K562 (cell line): ENCODE data around the gene DCAF5. TPM values are rescaled to one million over a fixed set of nuclear protein-coding genes. Genes with fewer than 3 reads are reported as not detected.

Experiments used
- CC2D1A ChIP-seq: fragments of 450-650 bp; IDR thresholded peaks from 2 replicates; pipeline ENCODE4 v1.6.1; 2017; ENCODE audit warnings: mild to moderate bottlenecking
- GABPB2 ChIP-seq: fragments of 250-450 bp; sonication (Bioruptor Pico); conservative IDR thresholded peaks from 2 replicates; pipeline ENCODE4 v1.5.1; 2021; ENCODE audit warnings: mild to moderate bottlenecking
- GATA2 ChIP-seq: sonication (generic); formaldehyde crosslinking; IDR thresholded peaks from 2 replicates; pipeline ENCODE4 v1.4.0; 2020; ENCODE audit warnings: mild to moderate bottlenecking, missing genetic modification reagents
- GATAD2B ChIP-seq: fragments of 450-650 bp; IDR thresholded peaks from 2 replicates; pipeline ENCODE4 v1.6.1; 2017; ENCODE audit warnings: mild to moderate bottlenecking, borderline replicate concordance
- HNRNPK ChIP-seq: fragments of 200-400 bp; formaldehyde crosslinking; IDR thresholded peaks from one replicate; pipeline ENCODE4 v1.6.1; 2018; ENCODE audit warnings: mild to moderate bottlenecking, low read depth, low read length; ENCODE audit not compliant: poor library complexity, severe bottlenecking
- MXI1 ChIP-seq: IDR thresholded peaks from 2 replicates; pipeline ENCODE4 v1.6.1; 2011; ENCODE audit warnings: low read depth, mild to moderate bottlenecking, improper control_type of control experiment, low read length
- PCBP2 ChIP-seq: fragments of 200-400 bp; formaldehyde crosslinking; IDR thresholded peaks from 2 replicates; pipeline ENCODE4 v1.6.1; 2018; ENCODE audit warnings: low read length, low read depth, mild to moderate bottlenecking, moderate library complexity; ENCODE audit not compliant: poor library complexity, severe bottlenecking
- SIN3A ChIP-seq, 2 experiments: fragments of 150-350 bp in 1 of 2; IDR thresholded peaks; 2 replicates each; pipeline ENCODE4 v1.6.1; 2011 to 2016; ENCODE audit warnings: borderline replicate concordance in 2 of 2, low read depth in 2 of 2, low read length in 2 of 2, mild to moderate bottlenecking in 2 of 2, moderate library complexity in 2 of 2; ENCODE audit not compliant: control insufficient read depth in 1 of 2
- SMAD3 ChIP-seq: fragments of 450-650 bp; formaldehyde crosslinking; conservative IDR thresholded peaks from 2 replicates; pipeline ENCODE4 v1.4.0; 2020; ENCODE audit warnings: mild to moderate bottlenecking
- ZNF12 ChIP-seq: sonication (generic); formaldehyde crosslinking; IDR thresholded peaks from 2 replicates; pipeline ENCODE4 v1.4.0; 2020; ENCODE audit warnings: mild to moderate bottlenecking, missing genetic modification reagents
- polyA plus RNA-seq, 8 experiments: library from polyadenylated mRNA; depleted of rRNA in 4 of 8; stranded (reverse) in 5 of 8; unstranded in 3 of 8; fragments of >200 nt; fragmentation: Nextera tagmentation in 2 of 8; fragmentation: Illumina TruSeq in 1 of 8; extraction: Ambion mirVana in 2 of 8; extraction: Trizol in 1 of 8; gene quantifications; 2 replicates each; pipeline versions ENCODE4 v1.2.1 to v1.2.3, GENCODE V29; 2011 to 2014; ENCODE audit warnings: inconsistent platforms in 1 of 8, missing spikeins in 1 of 8
- total RNA-seq, 7 experiments: library from RNA; depleted of rRNA in 6 of 7; stranded (reverse); fragments of >200 nt in 6 of 7; fragmentation: Illumina TruSeq in 2 of 7; extraction: Trizol in 2 of 7; gene quantifications; 2 replicates each; pipeline versions ENCODE4 v1.2.1 to v1.2.3, GENCODE V29; 2011 to 2021; ENCODE audit warnings: low replicate concordance in 1 of 7
- TF ChIP-seq, protein P1 (sequence below): sonication (generic); formaldehyde crosslinking; IDR thresholded peaks from 2 replicates; pipeline ENCODE4 v1.8.0; 2022; ENCODE audit warnings: missing genetic modification reagents, mild to moderate bottlenecking, borderline replicate concordance
- TF ChIP-seq, protein P2 (sequence below): fragments of 250-450 bp; sonication (Bioruptor Pico); IDR thresholded peaks from 2 replicates; pipeline ENCODE4 v1.5.0; 2021
- TF ChIP-seq, protein P3 (sequence below): fragments of 450-650 bp; IDR thresholded peaks from one replicate; pipeline ENCODE4 v1.6.1; 2018; ENCODE audit warnings: mild to moderate bottlenecking, moderate library complexity; ENCODE audit not compliant: partially characterized antibody
- TF ChIP-seq, protein P4 (sequence below), 2 experiments: fragments of 450-650 bp in 1 of 2; sonication (generic) in 1 of 2; formaldehyde crosslinking in 1 of 2; IDR thresholded peaks; 2 replicates each; pipeline versions ENCODE4 v1.7.1 to v1.9.0; 2016 to 2022; ENCODE audit warnings: inconsistent platforms in 1 of 2, mild to moderate bottlenecking in 1 of 2, missing genetic modification reagents in 1 of 2

Gene DCAF5
- total and polyA plus RNA-seq, 9 of the 15 experiments (the other 6 are each of a cell fraction or from before 2014, with no cell fraction given), result 5.6 to 24.1 (median 12.7) TPM

DNA sequence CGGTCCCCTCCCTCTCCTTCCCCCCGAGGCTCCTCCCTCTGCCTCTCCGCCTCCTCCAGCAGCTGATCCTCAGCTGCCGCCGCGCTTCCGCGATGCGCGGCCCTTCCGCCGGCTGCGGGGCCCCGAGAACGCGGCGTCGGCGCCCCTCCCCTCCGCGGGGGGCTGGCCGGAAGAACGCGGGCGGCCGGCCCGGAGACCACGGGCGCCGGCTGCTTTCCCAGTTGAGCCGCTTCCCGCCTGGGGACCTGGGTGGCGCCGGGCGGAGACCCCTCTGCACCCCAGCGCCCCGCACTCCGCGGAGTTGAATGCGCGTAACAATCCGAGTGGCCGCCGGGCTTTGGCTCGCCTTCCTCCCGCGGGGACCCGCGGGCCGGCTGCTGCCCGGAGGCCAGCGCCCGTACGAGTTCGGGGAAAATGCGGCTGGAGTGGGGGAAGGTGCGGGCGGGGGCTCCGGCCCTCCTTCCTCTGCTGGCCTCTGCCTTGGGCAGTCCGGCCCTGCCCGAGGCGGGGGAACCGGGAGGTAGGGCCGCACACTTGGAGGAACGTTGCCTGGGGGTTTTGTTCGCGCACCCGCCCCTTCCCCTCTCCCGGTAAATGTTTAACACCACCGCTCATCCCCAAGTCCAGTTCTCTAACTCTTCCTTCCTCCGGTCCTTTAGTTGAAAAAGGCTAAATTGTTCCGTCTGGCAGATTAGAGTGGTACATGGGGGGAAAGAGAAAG is 393 bp upstream of the DCAF5 start (continued):
- TF ChIP-seq, protein P1, sequence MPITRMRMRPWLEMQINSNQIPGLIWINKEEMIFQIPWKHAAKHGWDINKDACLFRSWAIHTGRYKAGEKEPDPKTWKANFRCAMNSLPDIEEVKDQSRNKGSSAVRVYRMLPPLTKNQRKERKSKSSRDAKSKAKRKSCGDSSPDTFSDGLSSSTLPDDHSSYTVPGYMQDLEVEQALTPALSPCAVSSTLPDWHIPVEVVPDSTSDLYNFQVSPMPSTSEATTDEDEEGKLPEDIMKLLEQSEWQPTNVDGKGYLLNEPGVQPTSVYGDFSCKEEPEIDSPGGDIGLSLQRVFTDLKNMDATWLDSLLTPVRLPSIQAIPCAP (CRISPR knock-in tag), result no peak
- TF ChIP-seq GATAD2B (peak; percentile 75; the same call in 1 of the 2 replicates), SIN3A (IDR thresholded peaks at IDR 0.05; ENCODE audit: borderline replicate concordance in 2 of 2, control insufficient read depth in 1 of 2, low read depth in 2 of 2, low read length in 2 of 2) (peak; percentile 90 to 92; a peak in 3 of 4 replicates), SMAD3 (CRISPR knock-in tag) (no peak), GABPB2 (CRISPR knock-in tag) (no peak), ZNF12 (CRISPR knock-in tag) (no peak), HNRNPK (peak; percentile 99), PCBP2 (no peak), GATA2 (no peak), CC2D1A (no peak), MXI1 (no peak)
- TF ChIP-seq, protein P2, sequence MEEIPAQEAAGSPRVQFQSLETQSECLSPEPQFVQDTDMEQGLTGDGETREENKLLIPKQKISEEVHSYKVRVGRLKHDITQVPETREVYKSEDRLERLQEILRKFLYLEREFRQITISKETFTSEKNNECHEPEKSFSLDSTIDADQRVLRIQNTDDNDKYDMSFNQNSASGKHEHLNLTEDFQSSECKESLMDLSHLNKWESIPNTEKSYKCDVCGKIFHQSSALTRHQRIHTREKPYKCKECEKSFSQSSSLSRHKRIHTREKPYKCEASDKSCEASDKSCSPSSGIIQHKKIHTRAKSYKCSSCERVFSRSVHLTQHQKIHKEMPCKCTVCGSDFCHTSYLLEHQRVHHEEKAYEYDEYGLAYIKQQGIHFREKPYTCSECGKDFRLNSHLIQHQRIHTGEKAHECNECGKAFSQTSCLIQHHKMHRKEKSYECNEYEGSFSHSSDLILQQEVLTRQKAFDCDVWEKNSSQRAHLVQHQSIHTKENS (CRISPR knock-in tag), result no peak
- TF ChIP-seq, protein P3, sequence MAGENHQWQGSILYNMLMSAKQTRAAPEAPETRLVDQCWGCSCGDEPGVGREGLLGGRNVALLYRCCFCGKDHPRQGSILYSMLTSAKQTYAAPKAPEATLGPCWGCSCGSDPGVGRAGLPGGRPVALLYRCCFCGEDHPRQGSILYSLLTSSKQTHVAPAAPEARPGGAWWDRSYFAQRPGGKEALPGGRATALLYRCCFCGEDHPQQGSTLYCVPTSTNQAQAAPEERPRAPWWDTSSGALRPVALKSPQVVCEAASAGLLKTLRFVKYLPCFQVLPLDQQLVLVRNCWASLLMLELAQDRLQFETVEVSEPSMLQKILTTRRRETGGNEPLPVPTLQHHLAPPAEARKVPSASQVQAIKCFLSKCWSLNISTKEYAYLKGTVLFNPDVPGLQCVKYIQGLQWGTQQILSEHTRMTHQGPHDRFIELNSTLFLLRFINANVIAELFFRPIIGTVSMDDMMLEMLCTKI, result no peak
- TF ChIP-seq, protein P4, sequence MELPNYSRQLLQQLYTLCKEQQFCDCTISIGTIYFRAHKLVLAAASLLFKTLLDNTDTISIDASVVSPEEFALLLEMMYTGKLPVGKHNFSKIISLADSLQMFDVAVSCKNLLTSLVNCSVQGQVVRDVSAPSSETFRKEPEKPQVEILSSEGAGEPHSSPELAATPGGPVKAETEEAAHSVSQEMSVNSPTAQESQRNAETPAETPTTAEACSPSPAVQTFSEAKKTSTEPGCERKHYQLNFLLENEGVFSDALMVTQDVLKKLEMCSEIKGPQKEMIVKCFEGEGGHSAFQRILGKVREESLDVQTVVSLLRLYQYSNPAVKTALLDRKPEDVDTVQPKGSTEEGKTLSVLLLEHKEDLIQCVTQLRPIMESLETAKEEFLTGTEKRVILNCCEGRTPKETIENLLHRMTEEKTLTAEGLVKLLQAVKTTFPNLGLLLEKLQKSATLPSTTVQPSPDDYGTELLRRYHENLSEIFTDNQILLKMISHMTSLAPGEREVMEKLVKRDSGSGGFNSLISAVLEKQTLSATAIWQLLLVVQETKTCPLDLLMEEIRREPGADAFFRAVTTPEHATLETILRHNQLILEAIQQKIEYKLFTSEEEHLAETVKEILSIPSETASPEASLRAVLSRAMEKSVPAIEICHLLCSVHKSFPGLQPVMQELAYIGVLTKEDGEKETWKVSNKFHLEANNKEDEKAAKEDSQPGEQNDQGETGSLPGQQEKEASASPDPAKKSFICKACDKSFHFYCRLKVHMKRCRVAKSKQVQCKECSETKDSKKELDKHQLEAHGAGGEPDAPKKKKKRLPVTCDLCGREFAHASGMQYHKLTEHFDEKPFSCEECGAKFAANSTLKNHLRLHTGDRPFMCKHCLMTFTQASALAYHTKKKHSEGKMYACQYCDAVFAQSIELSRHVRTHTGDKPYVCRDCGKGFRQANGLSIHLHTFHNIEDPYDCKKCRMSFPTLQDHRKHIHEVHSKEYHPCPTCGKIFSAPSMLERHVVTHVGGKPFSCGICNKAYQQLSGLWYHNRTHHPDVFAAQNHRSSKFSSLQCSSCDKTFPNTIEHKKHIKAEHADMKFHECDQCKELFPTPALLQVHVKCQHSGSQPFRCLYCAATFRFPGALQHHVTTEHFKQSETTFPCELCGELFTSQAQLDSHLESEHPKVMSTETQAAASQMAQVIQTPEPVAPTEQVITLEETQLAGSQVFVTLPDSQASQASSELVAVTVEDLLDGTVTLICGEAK (IDR thresholded peaks at IDR 0.05), result no peak; the same call in 1 of the 2 replicates
- TF ChIP-seq, protein P4 (CRISPR knock-in tag; IDR thresholded peaks at IDR 0.05), result no peak
